HEK293 (cell line): Measurements from ENCODE around the gene TNFRSF13B.
A peak's percentile ranks its signal among the peaks of the same experiment; 100 is the strongest.
"Not testable (repeated sequence)": the region's sequence is repeated elsewhere in the genome, so short reads cannot be mapped to it uniquely, and the experiment has no call there.

ENCODE experiments used
- CTCF ChIA-PET: fragments of 350-600 bp; formaldehyde crosslinking; extraction: SDS; loops from one replicate; lab custom pipeline; 2021; ENCODE audit warnings: antibody characterized with exemption; lab: Yijun Ruan, JAX
- POLR2A ChIA-PET: fragments of 300-600 bp; formaldehyde crosslinking; extraction: SDS; loops from one replicate; lab custom pipeline; 2020; ENCODE audit warnings: antibody characterized with exemption, inconsistent platforms; lab: Yijun Ruan, JAX
- H3K27ac ChIP-seq: fragments of 200-500 bp; sonication (Bioruptor generic); 2 replicates; pipeline ENCODE4 v1.5.1; 2014; ENCODE audit warnings: low read depth, low read length, control low read depth, inconsistent platforms; ENCODE audit errors: extremely low read depth
- H3K36me3 ChIP-seq, 2 experiments: fragments of 200-500 bp in 1 of 2; sonication (Bioruptor generic) in 1 of 2; 1 replicate in 1 of 2; 2 replicates in 1 of 2; pipeline ENCODE4 v1.5.1; 2014 to 2017; ENCODE audit warnings: inconsistent platforms in 2 of 2, low read length in 2 of 2; ENCODE audit not compliant: control insufficient read depth in 2 of 2, insufficient read depth in 1 of 2
- H3K4me1 ChIP-seq: fragments of 200-500 bp; sonication (Bioruptor generic); 2 replicates; pipeline ENCODE4 v1.5.1; 2014; ENCODE audit warnings: mild to moderate bottlenecking, low read length, inconsistent platforms; ENCODE audit not compliant: control insufficient read depth, insufficient read depth
- H3K4me3 ChIP-seq: 2 replicates; pipeline ENCODE4 v1.5.1; 2011; ENCODE audit warnings: low read depth, mild to moderate bottlenecking, control low read depth, low read length, moderate library complexity
- H3K9me3 ChIP-seq: fragments of 200-500 bp; sonication (Bioruptor generic); 2 replicates; pipeline ENCODE4 v1.5.1; 2014; ENCODE audit warnings: low read depth, low read length, inconsistent platforms; ENCODE audit not compliant: control insufficient read depth, insufficient read depth
- BCL11A ChIP-seq: fragments of 450-650 bp; formaldehyde crosslinking; IDR thresholded peaks from 2 replicates; pipeline ENCODE4 v1.5.1; 2016; ENCODE audit warnings: low read depth, missing biosample characterization, missing genetic modification characterization
- HOXC10 ChIP-seq: sonication (generic); formaldehyde crosslinking; IDR thresholded peaks from 2 replicates; pipeline ENCODE4 v1.8.1; 2023; ENCODE audit warnings: mild to moderate bottlenecking, missing genetic modification reagents
- KLF7 ChIP-seq: fragments of 450-650 bp; formaldehyde crosslinking; IDR thresholded peaks from 2 replicates; pipeline ENCODE4 v1.5.1; 2016; ENCODE audit warnings: missing biosample characterization, missing genetic modification characterization, borderline replicate concordance
- TCF7L2 ChIP-seq: IDR thresholded peaks from 2 replicates; pipeline ENCODE4 v1.6.1; 2011; ENCODE audit warnings: low read depth, mild to moderate bottlenecking, inconsistent platforms, low read length, moderate library complexity, borderline replicate concordance
- ZNF146 ChIP-seq: fragments of 450-650 bp; formaldehyde crosslinking; IDR thresholded peaks from 2 replicates; pipeline ENCODE4 v1.5.1; 2016; ENCODE audit warnings: missing biosample characterization, missing genetic modification characterization
- ZNF174 ChIP-seq: fragments of 450-650 bp; formaldehyde crosslinking; IDR thresholded peaks from 2 replicates; pipeline ENCODE4 v1.5.0; 2017; ENCODE audit warnings: missing biosample characterization, mild to moderate bottlenecking, missing genetic modification characterization
- ZNF394 ChIP-seq: fragments of 450-650 bp; formaldehyde crosslinking; IDR thresholded peaks from 2 replicates; pipeline ENCODE4 v1.5.1; 2016; ENCODE audit warnings: missing biosample characterization, missing genetic modification characterization, mild to moderate bottlenecking, moderate library complexity, borderline replicate concordance
- ZNF473 ChIP-seq: fragments of 450-650 bp; formaldehyde crosslinking; IDR thresholded peaks from 2 replicates; pipeline ENCODE4 v1.5.1; 2017; ENCODE audit warnings: missing biosample characterization, missing genetic modification characterization
- ZNF521 ChIP-seq: fragments of 450-650 bp; formaldehyde crosslinking; IDR thresholded peaks from 2 replicates; pipeline ENCODE4 v1.5.1; 2017; ENCODE audit warnings: missing biosample characterization, mild to moderate bottlenecking, missing genetic modification characterization
- ZNF596 ChIP-seq: fragments of 450-650 bp; IDR thresholded peaks from 2 replicates; pipeline ENCODE4 v1.5.0; 2018; ENCODE audit warnings: missing biosample characterization, mild to moderate bottlenecking, missing genetic modification characterization, moderate library complexity
- ZNF660 ChIP-seq: fragments of 450-650 bp; IDR thresholded peaks from 2 replicates; pipeline ENCODE4 v1.5.1; 2018; ENCODE audit warnings: missing biosample characterization, mild to moderate bottlenecking, missing genetic modification characterization
- ZNF747 ChIP-seq: fragments of 450-650 bp; formaldehyde crosslinking; IDR thresholded peaks from 2 replicates; pipeline ENCODE4 v1.5.1; 2016; ENCODE audit warnings: missing biosample characterization, missing genetic modification characterization
- TF ChIP-seq, protein P1 (sequence below): fragments of 450-650 bp; formaldehyde crosslinking; IDR thresholded peaks from 2 replicates; pipeline ENCODE4 v1.5.1; 2016; ENCODE audit warnings: missing biosample characterization, missing genetic modification characterization
- TF ChIP-seq, protein P2 (sequence below): fragments of 450-650 bp; formaldehyde crosslinking; conservative IDR thresholded peaks from 2 replicates; pipeline ENCODE4 v1.5.1; 2016; ENCODE audit warnings: low read depth, missing biosample characterization, missing genetic modification characterization

The TNFRSF13B gene

DNA sequence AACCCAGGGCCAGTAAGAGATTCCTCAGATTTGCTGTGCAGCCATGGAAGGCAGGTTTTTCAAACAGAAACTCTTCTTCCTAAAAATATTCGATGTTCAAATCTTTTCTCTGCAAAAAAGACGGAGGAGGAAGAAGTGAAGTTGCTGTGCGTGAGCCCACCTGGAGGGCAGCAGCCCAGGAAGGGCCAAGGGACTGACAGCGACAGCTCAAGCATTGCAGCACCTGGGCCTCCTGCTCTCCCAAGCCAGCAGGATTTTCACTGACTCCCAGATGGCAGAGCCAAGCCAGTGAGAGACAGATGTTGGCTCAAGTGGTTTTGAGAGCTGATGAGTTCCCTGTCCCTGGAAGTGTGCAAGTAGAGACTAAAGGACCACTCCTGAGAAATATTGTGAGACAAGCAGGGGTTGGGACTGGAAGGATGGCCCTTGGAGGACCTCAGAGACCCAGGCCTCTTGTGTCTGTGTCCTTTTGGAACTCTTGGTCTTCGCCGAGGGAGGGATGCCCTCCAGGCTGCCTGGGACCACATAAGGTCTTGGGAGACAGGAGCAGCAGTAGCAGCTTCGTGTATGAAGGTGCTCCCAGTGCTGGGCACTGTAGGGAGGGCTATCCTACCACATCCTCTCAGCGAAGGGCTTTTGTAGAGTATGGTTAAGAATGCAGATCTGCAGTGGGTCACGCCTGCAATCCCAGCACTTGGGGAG lies 29.3 kb upstream of the TNFRSF13B start (continued):
- no peak for TF ChIP-seq ZNF394 (tag by site-specific recombination)

DNA sequence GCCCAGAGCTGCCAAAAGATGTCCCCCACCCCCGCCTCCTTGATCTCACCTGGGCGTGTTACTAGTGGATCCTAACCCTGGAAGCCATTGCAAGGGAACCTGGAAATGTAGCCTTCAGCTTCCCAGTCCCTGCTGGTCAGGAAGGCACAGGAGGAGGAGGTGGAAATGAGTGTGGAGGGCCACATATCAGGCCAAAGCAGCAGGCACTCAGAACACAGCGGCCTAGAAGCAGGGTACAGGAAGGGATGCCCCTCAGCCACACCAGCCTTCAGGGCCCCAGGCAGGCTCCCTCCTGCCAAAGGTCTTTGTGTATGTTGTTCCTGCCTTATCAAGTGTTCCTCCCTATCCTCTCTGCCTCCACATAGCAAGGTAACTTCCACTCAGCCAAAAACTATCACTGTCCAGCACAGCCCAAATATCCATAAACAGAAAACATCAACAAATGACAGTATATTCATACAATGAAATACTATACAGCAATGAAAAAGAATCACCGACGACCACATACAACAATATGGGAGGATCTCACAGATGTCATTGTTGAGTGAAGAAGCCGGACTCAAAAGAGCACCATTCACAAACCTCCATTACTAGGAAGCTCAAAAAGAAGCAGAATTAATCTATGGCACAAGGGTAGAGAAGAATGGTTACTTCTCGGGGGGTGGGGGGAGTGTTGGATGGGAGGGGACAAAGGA lies 28.2 kb upstream of the TNFRSF13B start:
- Histone ChIP-seq H3K36me3 (no peaks in the 10 kb centered on the region), H3K27ac (no peak overlapping the region), H3K4me3 (no peak overlapping the region), H3K4me1 (no peaks in the 10 kb centered on the region; the same call in 1 of the 2 replicates)
- ChIA-PET POLR2A (no interaction called here), CTCF (interaction anchor here (0.5 to 2.6 kb wide), 17 partner anchors 8 to 355 kb away, joined by 3 to 16 read pairs (median 4); no protein-coding TSS in a partner anchor)
- TF ChIP-seq ZNF174 (no peak), ZNF146 (tag by site-specific recombination) (peak; percentile 95), BCL11A (tag by site-specific recombination) (no peak), ZNF521 (tag by site-specific recombination) (no peak), ZNF596 (tag by site-specific recombination) (no peak), TCF7L2 (no peak)
- TF ChIP-seq, protein P1, sequence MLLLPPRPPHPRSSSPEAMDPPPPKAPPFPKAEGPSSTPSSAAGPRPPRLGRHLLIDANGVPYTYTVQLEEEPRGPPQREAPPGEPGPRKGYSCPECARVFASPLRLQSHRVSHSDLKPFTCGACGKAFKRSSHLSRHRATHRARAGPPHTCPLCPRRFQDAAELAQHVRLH (tag by site-specific recombination) = 0 out of 2 replicates have a peak, but pooled peaks have one; percentile 23
- TF ChIP-seq, protein P2, sequence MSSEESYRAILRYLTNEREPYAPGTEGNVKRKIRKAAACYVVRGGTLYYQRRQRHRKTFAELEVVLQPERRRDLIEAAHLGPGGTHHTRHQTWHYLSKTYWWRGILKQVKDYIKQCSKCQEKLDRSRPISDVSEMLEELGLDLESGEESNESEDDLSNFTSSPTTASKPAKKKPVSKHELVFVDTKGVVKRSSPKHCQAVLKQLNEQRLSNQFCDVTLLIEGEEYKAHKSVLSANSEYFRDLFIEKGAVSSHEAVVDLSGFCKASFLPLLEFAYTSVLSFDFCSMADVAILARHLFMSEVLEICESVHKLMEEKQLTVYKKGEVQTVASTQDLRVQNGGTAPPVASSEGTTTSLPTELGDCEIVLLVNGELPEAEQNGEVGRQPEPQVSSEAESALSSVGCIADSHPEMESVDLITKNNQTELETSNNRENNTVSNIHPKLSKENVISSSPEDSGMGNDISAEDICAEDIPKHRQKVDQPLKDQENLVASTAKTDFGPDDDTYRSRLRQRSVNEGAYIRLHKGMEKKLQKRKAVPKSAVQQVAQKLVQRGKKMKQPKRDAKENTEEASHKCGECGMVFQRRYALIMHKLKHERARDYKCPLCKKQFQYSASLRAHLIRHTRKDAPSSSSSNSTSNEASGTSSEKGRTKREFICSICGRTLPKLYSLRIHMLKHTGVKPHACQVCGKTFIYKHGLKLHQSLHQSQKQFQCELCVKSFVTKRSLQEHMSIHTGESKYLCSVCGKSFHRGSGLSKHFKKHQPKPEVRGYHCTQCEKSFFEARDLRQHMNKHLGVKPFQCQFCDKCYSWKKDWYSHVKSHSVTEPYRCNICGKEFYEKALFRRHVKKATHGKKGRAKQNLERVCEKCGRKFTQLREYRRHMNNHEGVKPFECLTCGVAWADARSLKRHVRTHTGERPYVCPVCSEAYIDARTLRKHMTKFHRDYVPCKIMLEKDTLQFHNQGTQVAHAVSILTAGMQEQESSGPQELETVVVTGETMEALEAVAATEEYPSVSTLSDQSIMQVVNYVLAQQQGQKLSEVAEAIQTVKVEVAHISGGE (tag by site-specific recombination) = no peak
- TF ChIP-seq, all 188 proteins: peak for 2
- no peaks in the 10 kb centered on the region for H3K9me3 ChIP-seq

DNA sequence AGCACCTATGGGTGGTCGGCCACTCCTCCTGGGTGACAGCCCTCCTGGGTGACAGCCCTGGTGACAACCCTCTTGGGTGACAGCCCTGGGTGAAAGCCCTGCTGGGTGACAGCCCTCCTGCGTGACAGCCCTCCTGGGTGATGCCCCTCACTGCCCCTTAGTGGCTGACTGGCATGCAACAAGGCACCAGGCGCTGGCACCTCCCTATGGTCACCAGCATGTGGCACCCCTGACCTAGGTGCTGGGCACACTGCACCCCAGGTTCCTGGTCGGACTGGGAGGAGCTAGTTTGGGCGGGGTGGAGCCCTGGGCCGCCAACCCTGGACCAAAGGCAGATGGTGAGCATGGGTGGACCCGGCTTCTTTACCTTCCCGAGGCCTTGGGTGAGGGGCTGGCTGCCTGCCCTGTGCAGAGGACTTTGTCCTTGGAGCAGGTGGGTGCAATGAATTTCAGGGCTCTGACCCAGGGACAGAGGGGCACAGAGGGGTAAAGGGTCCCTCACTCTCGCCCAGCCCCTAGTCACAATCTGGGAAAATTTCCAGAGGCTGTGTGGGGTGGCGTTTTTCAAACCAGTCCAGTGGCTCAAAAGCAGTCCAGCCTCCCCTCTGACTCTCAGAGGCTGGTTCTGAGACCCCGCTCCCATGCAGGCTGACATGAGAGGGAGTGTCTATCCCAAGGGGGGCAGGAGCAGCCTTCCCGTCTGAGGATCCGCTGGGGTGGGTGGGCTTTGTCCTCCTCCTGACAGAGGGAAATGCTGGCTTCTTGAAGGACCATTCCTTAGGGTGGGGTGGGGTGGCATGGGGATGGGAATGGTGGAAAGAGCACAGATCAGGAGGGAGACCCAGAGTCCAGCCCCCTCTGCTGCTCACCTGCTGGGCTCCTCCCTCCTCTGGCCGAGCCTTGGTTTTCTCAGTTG lies 25.9 kb upstream of the TNFRSF13B start:
- CTCF ChIA-PET = interaction anchor here (0.6 to 1.2 kb wide), 2 partner anchors 37 to 77 kb away, joined by 3 to 4 read pairs; no protein-coding TSS in a partner anchor
- Histone ChIP-seq H3K27ac (no peak overlapping the region), H3K36me3 (no peaks in the 10 kb centered on the region), H3K4me1 (no peaks in the 10 kb centered on the region; the same call in 1 of the 2 replicates), H3K9me3 (no peaks in the 10 kb centered on the region), H3K4me3 (no peak overlapping the region)
- no peak for TF ChIP-seq KLF7 (tag by site-specific recombination)
- no peak for TF ChIP-seq ZNF473 (tag by site-specific recombination)
- no peak for TF ChIP-seq ZNF747
- TF ChIP-seq, protein P1 (tag by site-specific recombination) = no peak
- TF ChIP-seq ZNF660 = no peak
- no peak for TF ChIP-seq HOXC10 (CRISPR knock-in tag)
- POLR2A ChIA-PET = no interaction called here

DNA sequence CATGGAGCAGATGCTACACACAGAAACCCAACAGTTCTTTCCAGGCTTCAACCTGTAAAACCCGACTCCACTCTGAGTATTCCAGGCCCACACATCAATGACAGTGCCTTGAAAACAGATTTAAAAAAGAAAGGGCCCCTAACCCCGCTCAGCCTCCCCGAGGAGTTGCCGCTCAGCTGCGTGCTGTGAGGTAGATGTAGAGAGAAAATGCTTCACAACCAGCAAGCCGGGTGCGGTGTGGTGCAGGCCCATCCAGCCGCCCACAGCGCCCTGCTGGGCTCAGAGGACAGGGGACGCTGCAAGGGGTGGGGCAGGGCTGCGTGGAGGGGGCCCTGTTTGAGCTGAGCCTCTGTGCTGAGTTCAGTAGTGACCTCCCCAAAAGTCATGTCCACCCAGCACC lies 24.8 kb upstream of the TNFRSF13B start:
- POLR2A ChIA-PET, H3K9me3 ChIP-seq, H3K27ac ChIP-seq, H3K36me3 ChIP-seq, H3K4me1 ChIP-seq, H3K4me3 ChIP-seq, CTCF ChIA-PET: not testable (repeated sequence)
